ENCODE data around the gene NUP214.

GRCh38 chr9:131279863-131280570, 154.6 kb downstream of the NUP214 start:
- TF ChIP-seq CTCF (IDR thresholded peaks at IDR 0.05; ENCODE audit: control extremely low read depth in 1 of 3, insufficient read depth in 1 of 3, low read depth in 1 of 3, low read length in 3 of 3) (no peak), CBX5 (IDR thresholded peaks at IDR 0.05; ENCODE audit: low read depth, low read length) (no peak), POU5F1 (IDR thresholded peaks at IDR 0.05; ENCODE audit: low read depth, low read length) (no peak), GABPA (IDR thresholded peaks at IDR 0.05; ENCODE audit: borderline replicate concordance, insufficient read depth, low read length) (no peak), SIN3A (conservative IDR thresholded peaks at IDR 0.05 in 1 of 2, IDR thresholded peaks at IDR 0.05 in 1 of 2; ENCODE audit: low read depth in 1 of 2, low read length in 2 of 2) (no peak)

Data from H1 (cell line).